HAP-1 (cell line): Measurements from ENCODE around the gene USP17L5.
A peak's percentile ranks its signal among the peaks of the same experiment; 100 is the strongest.
"Not testable (repeated sequence)": the region's sequence is repeated elsewhere in the genome, so short reads cannot be mapped to it uniquely, and the experiment has no call there.

Experiments
- DNase-seq, 2 experiments: peaks; one replicate each; pipeline ENCODE4 v3.0.0-alpha.2; 2016 to 2020; ENCODE audit warnings: low spot score in 2 of 2
- H3K27me3 ChIP-seq: fragments of 250-450 bp; sonication (Bioruptor Pico); 2 replicates; pipeline ENCODE4 v1.5.1; 2020; ENCODE audit warnings: low read depth, mild to moderate bottlenecking, moderate library complexity
- H3K36me3 ChIP-seq: fragments of 250-450 bp; sonication (Bioruptor Pico); replicated peaks from 2 replicates; pipeline ENCODE4 v1.5.1; 2020; ENCODE audit warnings: mild to moderate bottlenecking
- H3K4me1 ChIP-seq: fragments of 250-450 bp; sonication (Bioruptor Pico); 2 replicates; pipeline ENCODE4 v1.5.1; 2020; ENCODE audit warnings: mild to moderate bottlenecking
- H3K4me3 ChIP-seq: fragments of 250-450 bp; sonication (Bioruptor Pico); 2 replicates; pipeline ENCODE4 v1.5.1; 2020; ENCODE audit warnings: mild to moderate bottlenecking, moderate library complexity
- H3K9me3 ChIP-seq: fragments of 250-450 bp; sonication (Bioruptor Pico); 2 replicates; pipeline ENCODE4 v1.5.1; 2020; ENCODE audit warnings: mild to moderate bottlenecking, moderate library complexity
- in situ Hi-C: fragments of 300-500 bp; cut with MboI; formaldehyde crosslinking; loops from 3 replicates; pipeline ENCODE4 v1.14.3; 2020; ENCODE audit warnings: low sequenced_read_pairs, inconsistent platforms, mixed read lengths

USP17L5 gene, protein sequence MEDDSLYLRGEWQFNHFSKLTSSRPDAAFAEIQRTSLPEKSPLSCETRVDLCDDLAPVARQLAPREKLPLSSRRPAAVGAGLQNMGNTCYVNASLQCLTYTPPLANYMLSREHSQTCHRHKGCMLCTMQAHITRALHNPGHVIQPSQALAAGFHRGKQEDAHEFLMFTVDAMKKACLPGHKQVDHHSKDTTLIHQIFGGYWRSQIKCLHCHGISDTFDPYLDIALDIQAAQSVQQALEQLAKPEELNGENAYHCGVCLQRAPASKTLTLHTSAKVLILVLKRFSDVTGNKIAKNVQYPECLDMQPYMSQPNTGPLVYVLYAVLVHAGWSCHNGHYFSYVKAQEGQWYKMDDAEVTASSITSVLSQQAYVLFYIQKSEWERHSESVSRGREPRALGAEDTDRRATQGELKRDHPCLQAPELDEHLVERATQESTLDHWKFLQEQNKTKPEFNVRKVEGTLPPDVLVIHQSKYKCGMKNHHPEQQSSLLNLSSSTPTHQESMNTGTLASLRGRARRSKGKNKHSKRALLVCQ

DNA sequence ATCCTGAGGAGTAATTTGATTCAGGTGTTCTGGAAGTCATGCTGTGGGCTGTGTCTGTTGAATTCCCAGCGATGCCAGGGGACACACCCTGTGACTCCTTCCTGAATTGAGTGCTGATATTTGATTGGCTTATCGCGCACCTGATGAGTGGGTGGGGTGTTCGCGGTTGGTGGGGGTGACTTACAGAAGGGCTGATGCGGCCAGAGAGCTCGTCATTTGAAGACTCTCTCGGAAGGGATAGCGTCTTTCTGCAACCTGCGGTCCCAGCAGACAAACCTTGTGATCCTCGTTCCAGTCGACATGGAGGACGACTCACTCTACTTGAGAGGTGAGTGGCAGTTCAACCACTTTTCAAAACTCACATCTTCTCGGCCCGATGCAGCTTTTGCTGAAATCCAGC, at the start of gene USP17L5:
TSS of gene USP17L5 (plus strand) at position 301 of the 400 bp plus-strand sequence. CDS start at position 301, 0 bp downstream.
- H3K27me3 ChIP-seq, in situ Hi-C loops, H3K36me3 ChIP-seq, H3K4me3 ChIP-seq, DNase-seq, H3K9me3 ChIP-seq, H3K4me1 ChIP-seq: not testable (repeated sequence)

DNA sequence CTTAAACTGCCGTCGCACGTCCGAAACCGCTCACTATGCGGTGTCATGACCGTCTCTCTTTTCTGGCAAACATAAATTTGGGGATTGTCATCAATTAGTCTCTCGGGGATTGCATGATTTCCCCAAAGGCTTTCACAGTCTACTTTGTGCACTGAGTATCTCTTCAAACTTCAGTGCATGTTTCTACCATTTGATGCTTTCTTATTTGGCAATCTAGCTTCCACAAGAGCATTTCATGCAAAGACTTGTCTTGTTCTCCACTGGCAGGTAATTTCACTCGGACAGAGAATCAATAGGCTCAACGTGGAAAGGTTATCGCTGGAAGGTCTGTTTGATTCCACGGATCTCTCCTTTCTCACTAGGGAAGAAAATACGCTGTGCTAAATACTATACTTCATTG, 15.0 kb upstream of the USP17L5 start:
- in situ Hi-C loops, H3K9me3 ChIP-seq, H3K27me3 ChIP-seq, H3K4me3 ChIP-seq, DNase-seq, H3K36me3 ChIP-seq, H3K4me1 ChIP-seq: not testable (repeated sequence)

DNA sequence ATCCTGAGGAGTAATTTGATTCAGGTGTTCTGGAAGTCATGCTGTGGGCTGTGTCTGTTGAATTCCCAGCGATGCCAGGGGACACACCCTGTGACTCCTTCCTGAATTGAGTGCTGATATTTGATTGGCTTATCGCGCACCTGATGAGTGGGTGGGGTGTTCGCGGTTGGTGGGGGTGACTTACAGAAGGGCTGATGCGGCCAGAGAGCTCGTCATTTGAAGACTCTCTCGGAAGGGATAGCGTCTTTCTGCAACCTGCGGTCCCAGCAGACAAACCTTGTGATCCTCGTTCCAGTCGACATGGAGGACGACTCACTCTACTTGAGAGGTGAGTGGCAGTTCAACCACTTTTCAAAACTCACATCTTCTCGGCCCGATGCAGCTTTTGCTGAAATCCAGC, 14.3 kb upstream of the USP17L5 start, which contains the start of gene USP17L24:
TSS of gene USP17L24 (plus strand) at position 301 of the 400 bp plus-strand sequence. CDS start at position 301, 0 bp downstream.
- H3K36me3 ChIP-seq, in situ Hi-C loops, H3K27me3 ChIP-seq, H3K4me1 ChIP-seq, DNase-seq, H3K4me3 ChIP-seq, H3K9me3 ChIP-seq: not testable (repeated sequence)

DNA sequence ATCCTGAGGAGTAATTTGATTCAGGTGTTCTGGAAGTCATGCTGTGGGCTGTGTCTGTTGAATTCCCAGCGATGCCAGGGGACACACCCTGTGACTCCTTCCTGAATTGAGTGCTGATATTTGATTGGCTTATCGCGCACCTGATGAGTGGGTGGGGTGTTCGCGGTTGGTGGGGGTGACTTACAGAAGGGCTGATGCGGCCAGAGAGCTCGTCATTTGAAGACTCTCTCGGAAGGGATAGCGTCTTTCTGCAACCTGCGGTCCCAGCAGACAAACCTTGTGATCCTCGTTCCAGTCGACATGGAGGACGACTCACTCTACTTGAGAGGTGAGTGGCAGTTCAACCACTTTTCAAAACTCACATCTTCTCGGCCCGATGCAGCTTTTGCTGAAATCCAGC, 9.6 kb upstream of the USP17L5 start, which contains the start of gene USP17L25:
TSS of gene USP17L25 (plus strand) at position 301 of the 400 bp plus-strand sequence. CDS start at position 301, 0 bp downstream.
- H3K9me3 ChIP-seq, H3K27me3 ChIP-seq, in situ Hi-C loops, H3K36me3 ChIP-seq, H3K4me1 ChIP-seq, DNase-seq, H3K4me3 ChIP-seq: not testable (repeated sequence)

DNA sequence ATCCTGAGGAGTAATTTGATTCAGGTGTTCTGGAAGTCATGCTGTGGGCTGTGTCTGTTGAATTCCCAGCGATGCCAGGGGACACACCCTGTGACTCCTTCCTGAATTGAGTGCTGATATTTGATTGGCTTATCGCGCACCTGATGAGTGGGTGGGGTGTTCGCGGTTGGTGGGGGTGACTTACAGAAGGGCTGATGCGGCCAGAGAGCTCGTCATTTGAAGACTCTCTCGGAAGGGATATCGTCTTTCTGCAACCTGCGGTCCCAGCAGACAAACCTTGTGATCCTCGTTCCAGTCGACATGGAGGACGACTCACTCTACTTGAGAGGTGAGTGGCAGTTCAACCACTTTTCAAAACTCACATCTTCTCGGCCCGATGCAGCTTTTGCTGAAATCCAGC, 4.8 kb upstream of the USP17L5 start, which contains the start of gene USP17L26:
TSS of gene USP17L26 (plus strand) at position 301 of the 400 bp plus-strand sequence. CDS start at position 301, 0 bp downstream.
- H3K4me1 ChIP-seq, H3K9me3 ChIP-seq, H3K4me3 ChIP-seq, in situ Hi-C loops, DNase-seq, H3K36me3 ChIP-seq, H3K27me3 ChIP-seq: not testable (repeated sequence)

DNA sequence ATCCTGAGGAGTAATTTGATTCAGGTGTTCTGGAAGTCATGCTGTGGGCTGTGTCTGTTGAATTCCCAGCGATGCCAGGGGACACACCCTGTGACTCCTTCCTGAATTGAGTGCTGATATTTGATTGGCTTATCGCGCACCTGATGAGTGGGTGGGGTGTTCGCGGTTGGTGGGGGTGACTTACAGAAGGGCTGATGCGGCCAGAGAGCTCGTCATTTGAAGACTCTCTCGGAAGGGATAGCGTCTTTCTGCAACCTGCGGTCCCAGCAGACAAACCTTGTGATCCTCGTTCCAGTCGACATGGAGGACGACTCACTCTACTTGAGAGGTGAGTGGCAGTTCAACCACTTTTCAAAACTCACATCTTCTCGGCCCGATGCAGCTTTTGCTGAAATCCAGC, 4.6 kb downstream of the USP17L5 start, which contains the start of gene USP17L27:
TSS of gene USP17L27 (plus strand) at position 301 of the 400 bp plus-strand sequence. CDS start at position 301, 0 bp downstream.
- H3K27me3 ChIP-seq, in situ Hi-C loops, DNase-seq, H3K4me3 ChIP-seq, H3K36me3 ChIP-seq, H3K9me3 ChIP-seq, H3K4me1 ChIP-seq: not testable (repeated sequence)

DNA sequence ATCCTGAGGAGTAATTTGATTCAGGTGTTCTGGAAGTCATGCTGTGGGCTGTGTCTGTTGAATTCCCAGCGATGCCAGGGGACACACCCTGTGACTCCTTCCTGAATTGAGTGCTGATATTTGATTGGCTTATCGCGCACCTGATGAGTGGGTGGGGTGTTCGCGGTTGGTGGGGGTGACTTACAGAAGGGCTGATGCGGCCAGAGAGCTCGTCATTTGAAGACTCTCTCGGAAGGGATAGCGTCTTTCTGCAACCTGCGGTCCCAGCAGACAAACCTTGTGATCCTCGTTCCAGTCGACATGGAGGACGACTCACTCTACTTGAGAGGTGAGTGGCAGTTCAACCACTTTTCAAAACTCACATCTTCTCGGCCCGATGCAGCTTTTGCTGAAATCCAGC, 9.4 kb downstream of the USP17L5 start, which contains the start of gene USP17L28:
TSS of gene USP17L28 (plus strand) at position 301 of the 400 bp plus-strand sequence. CDS start at position 301, 0 bp downstream.
- DNase-seq, in situ Hi-C loops, H3K9me3 ChIP-seq, H3K4me3 ChIP-seq, H3K27me3 ChIP-seq, H3K4me1 ChIP-seq, H3K36me3 ChIP-seq: not testable (repeated sequence)

DNA sequence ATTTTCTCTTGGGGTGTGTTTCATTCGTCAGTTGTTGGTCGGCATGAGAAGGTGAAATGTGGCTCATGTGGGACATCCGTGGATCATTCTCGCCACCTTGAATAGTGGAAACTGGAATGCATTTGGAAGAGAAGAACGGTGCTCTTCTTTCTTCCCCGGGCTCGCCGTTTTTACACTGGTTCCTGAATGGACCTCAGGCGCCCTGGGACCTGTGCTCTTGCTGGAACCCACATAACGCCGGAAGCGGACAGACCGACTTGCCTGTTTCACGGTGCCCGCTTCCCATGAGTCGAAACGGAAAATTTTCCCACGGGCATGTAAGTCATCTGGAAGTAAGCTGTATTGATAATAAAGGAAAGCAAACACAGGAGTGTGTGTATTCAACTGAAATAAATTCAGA, 11.7 kb downstream of the USP17L5 start:
- H3K4me1 ChIP-seq, H3K36me3 ChIP-seq, H3K27me3 ChIP-seq, H3K4me3 ChIP-seq, in situ Hi-C loops, H3K9me3 ChIP-seq, DNase-seq: not testable (repeated sequence)

DNA sequence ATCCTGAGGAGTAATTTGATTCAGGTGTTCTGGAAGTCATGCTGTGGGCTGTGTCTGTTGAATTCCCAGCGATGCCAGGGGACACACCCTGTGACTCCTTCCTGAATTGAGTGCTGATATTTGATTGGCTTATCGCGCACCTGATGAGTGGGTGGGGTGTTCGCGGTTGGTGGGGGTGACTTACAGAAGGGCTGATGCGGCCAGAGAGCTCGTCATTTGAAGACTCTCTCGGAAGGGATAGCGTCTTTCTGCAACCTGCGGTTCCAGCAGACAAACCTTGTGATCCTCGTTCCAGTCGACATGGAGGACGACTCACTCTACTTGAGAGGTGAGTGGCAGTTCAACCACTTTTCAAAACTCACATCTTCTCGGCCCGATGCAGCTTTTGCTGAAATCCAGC, 14.1 kb downstream of the USP17L5 start, which contains the start of gene USP17L29:
TSS of gene USP17L29 (plus strand) at position 301 of the 400 bp plus-strand sequence. CDS start at position 301, 0 bp downstream.
- in situ Hi-C loops, H3K9me3 ChIP-seq, H3K36me3 ChIP-seq, H3K4me1 ChIP-seq, H3K4me3 ChIP-seq, H3K27me3 ChIP-seq, DNase-seq: not testable (repeated sequence)

DNA sequence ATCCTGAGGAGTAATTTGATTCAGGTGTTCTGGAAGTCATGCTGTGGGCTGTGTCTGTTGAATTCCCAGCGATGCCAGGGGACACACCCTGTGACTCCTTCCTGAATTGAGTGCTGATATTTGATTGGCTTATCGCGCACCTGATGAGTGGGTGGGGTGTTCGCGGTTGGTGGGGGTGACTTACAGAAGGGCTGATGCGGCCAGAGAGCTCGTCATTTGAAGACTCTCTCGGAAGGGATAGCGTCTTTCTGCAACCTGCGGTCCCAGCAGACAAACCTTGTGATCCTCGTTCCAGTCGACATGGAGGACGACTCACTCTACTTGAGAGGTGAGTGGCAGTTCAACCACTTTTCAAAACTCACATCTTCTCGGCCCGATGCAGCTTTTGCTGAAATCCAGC, 23.6 kb downstream of the USP17L5 start, which contains the start of gene USP17L30:
TSS of gene USP17L30 (plus strand) at position 301 of the 400 bp plus-strand sequence. CDS start at position 301, 0 bp downstream.
- H3K27me3 ChIP-seq, DNase-seq, H3K4me3 ChIP-seq, in situ Hi-C loops, H3K4me1 ChIP-seq, H3K9me3 ChIP-seq, H3K36me3 ChIP-seq: not testable (repeated sequence)

DNA sequence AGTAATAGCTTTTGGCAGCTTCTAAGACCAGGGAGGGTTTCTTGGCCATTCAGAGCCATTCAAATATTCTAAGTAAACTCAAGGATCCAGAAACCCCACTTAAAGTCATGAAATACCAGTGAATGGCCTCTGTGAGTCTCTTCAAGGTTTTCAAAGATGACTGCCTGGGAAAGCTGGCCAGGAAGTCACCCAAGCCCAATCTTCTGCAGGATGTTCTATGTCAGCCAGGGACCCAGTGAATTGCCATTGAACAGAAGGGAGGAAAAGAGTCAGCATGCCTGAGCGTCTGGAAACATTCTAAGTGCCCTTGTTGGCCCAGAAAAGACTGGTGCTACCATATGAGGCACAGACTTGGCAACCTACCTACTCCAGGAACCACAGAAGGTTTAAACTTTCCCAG, 40.7 kb downstream of the USP17L5 start:
- H3K4me3 ChIP-seq, H3K4me1 ChIP-seq, H3K27me3 ChIP-seq, H3K9me3 ChIP-seq, H3K36me3 ChIP-seq, DNase-seq, in situ Hi-C loops: not testable (repeated sequence)

DNA sequence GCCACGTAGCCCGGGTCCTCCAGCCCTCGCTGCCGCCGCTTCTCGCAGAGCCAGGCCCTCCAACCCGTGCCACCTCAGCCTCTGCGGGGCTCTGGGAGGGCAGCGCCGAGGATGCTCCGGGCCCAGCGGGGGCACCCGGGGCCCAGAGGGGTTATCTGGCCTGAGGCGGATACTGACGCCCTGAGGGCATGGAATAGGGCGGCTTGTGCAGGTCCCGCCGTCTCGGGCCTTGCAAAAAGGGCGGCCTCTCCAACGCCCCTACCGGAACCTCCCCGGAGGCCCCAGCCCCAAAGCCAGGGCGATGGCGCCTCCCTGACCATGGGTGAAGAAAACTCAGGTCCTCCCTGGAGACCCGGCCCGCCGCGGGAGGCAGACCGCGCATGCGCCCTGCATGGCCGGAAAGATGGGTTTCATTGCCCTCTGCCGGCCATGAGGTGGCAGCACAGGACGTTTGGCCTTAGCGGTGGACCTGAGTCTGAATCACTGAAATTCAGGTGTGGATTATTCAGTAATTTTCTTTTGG, 41.9 kb downstream of the USP17L5 start:
- H3K4me1 ChIP-seq, H3K9me3 ChIP-seq, in situ Hi-C loops, H3K36me3 ChIP-seq, H3K27me3 ChIP-seq: not testable (repeated sequence)
- peak in 1 of 2 experiments; percentile 72 for DNase-seq
- 0 out of 2 replicates have a peak overlapping the region, but pooled peaks have one; percentile 12 for H3K4me3 ChIP-seq

DNA sequence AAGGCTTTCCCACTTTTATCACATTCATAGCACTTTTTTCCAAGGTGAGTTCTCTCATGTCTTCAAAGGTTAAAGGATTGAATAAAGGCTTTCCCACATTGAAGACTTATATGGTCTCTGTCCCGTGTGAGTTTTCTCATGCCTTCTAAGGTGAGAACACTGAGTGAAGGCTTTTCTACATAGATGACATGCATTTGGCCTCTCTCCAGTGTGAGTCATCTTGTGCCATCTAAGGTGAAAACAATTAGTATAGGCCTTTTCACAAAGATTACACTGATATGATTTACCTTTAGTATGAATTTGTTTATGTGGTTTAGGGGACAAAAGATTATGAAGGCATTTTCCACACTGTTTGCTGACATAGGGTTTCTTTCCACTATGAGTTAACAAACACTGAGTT, 44.9 kb downstream of the USP17L5 start:
- DNase-seq: no peak
- Histone ChIP-seq H3K27me3 (no peaks in the 10 kb centered on the region), H3K4me3 (no peak overlapping the region), H3K4me1 (no peaks in the 10 kb centered on the region), H3K36me3 (no peaks in the 10 kb centered on the region), H3K9me3 (no peaks in the 10 kb centered on the region)
- in situ Hi-C loops: no loop called here

DNA sequence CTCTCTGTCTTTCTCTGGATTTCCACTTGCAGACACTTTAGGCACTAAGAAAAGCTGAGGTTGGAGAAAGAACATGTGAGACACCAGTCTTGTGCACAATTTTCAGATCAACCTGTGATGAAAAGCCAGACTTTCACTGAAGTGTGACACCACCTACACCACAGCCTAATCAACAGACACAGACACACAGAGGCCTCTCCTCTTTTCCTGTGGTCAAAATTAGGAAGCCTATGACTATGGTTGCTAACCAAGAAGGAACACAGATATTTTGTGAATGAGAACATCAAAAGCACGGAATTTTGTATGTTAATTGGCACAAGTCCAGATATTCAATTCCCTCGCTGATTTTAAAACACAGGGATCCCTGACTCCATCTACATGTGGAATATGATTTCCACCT, 49.8 kb downstream of the USP17L5 start:
- H3K36me3 ChIP-seq, H3K4me1 ChIP-seq, H3K9me3 ChIP-seq, H3K4me3 ChIP-seq, DNase-seq, H3K27me3 ChIP-seq, in situ Hi-C loops: not testable (repeated sequence)
